MM.1S (cell line): ENCODE data around the gene MLIP.

Source experiments
- DNase-seq: peaks from one replicate; pipeline ENCODE4 v3.0.0-alpha.2; 2015
- H2AFZ ChIP-seq: fragments of 300-600 bp; sonication (generic); 2 replicates; pipeline ENCODE4 v1.6.0; 2016; ENCODE audit warnings: antibody characterized with exemption, low read length
- H3F3A ChIP-seq: fragments of 300-600 bp; sonication (generic); 2 replicates; pipeline ENCODE4 v1.6.1; 2016; ENCODE audit warnings: mild to moderate bottlenecking, antibody characterized with exemption, low read length, moderate library complexity, mixed read lengths; ENCODE audit not compliant: insufficient read depth
- H3K27ac ChIP-seq: fragments of 300-600 bp; sonication (generic); 2 replicates; pipeline ENCODE4 v1.5.1; 2016; ENCODE audit warnings: mild to moderate bottlenecking, low read length
- H3K27me3 ChIP-seq: fragments of 300-600 bp; sonication (generic); replicated peaks from 2 replicates; pipeline ENCODE4 v1.6.0; 2016; ENCODE audit warnings: low read length; ENCODE audit not compliant: insufficient read depth
- H3K36me3 ChIP-seq: fragments of 300-600 bp; sonication (generic); replicated peaks from 2 replicates; pipeline ENCODE4 v1.6.1; 2016; ENCODE audit warnings: mild to moderate bottlenecking, low read length, mixed read lengths; ENCODE audit not compliant: insufficient read depth
- H3K4me1 ChIP-seq: fragments of 300-600 bp; sonication (generic); 2 replicates; pipeline ENCODE4 v1.6.1; 2016; ENCODE audit warnings: low read length, mixed read lengths
- H3K4me2 ChIP-seq: fragments of 300-600 bp; sonication (generic); 2 replicates; pipeline ENCODE4 v1.6.0; 2016; ENCODE audit warnings: low read depth, low read length
- H3K4me3 ChIP-seq: fragments of 300-600 bp; sonication (generic); 2 replicates; pipeline ENCODE4 v1.5.1; 2016; ENCODE audit warnings: low read length, mixed read lengths
- H3K79me2 ChIP-seq: fragments of 300-600 bp; sonication (generic); 2 replicates; pipeline ENCODE4 v1.6.1; 2016; ENCODE audit warnings: mixed run types, low read length, mixed read lengths
- H3K9ac ChIP-seq: fragments of 300-600 bp; sonication (generic); 2 replicates; pipeline ENCODE4 v1.6.1; 2016; ENCODE audit warnings: low read length, mixed read lengths
- H3K9me2 ChIP-seq: fragments of 300-600 bp; sonication (generic); replicated peaks from 2 replicates; pipeline ENCODE4 v1.6.1; 2016; ENCODE audit warnings: mild to moderate bottlenecking, low read length, mixed read lengths; ENCODE audit not compliant: insufficient read depth
- H3K9me3 ChIP-seq: fragments of 300-600 bp; sonication (generic); replicated peaks from 2 replicates; pipeline ENCODE4 v1.6.1; 2016; ENCODE audit warnings: mild to moderate bottlenecking, low read length, mixed read lengths; ENCODE audit not compliant: insufficient read depth
- H4K20me1 ChIP-seq: fragments of 300-600 bp; sonication (generic); 2 replicates; pipeline ENCODE4 v1.6.1; 2016; ENCODE audit warnings: mild to moderate bottlenecking, low read length, moderate library complexity, mixed read lengths; ENCODE audit not compliant: insufficient read depth
- CTCF ChIP-seq: fragments of 300-600 bp; sonication (generic); IDR thresholded peaks from 2 replicates; pipeline ENCODE4 v1.5.1; 2016; ENCODE audit warnings: antibody characterized with exemption, low read length, mixed read lengths
- EZH2 ChIP-seq: fragments of 300-600 bp; sonication (generic); optimal IDR thresholded peaks from 2 replicates; pipeline ENCODE3; 2017; ENCODE audit warnings: low read depth, mild to moderate bottlenecking, antibody characterized with exemption, low read length, mixed read lengths
- EZH2phosphoT487 ChIP-seq: fragments of 300-600 bp; sonication (generic); IDR thresholded peaks from 2 replicates; pipeline ENCODE4 v1.6.1; 2018; ENCODE audit warnings: antibody characterized with exemption, low read length

Gene MLIP

GRCh38 chr6:54086439-54086838 lies 24.8 kb upstream of the MLIP start:
- Histone ChIP-seq H2AFZ (no peak overlapping the region), H3F3A (no peaks in the 10 kb centered on the region), H3K9ac (no peak overlapping the region), H4K20me1 (no peaks in the 10 kb centered on the region), H3K9me3 (no peaks in the 10 kb centered on the region), H3K9me2 (no peaks in the 10 kb centered on the region), H3K36me3 (no peaks in the 10 kb centered on the region), H3K79me2 (no peaks in the 10 kb centered on the region), H3K4me3 (no peak overlapping the region), H3K27ac (no peak overlapping the region), H3K4me2 (no peak overlapping the region), H3K27me3 (no peaks in the 10 kb centered on the region), H3K4me1 (no peaks in the 10 kb centered on the region)
- no peak for DNase-seq
- TF ChIP-seq EZH2phosphoT487 (no peak), CTCF (no peak), EZH2 (no peak)

GRCh38 chr6:54087721-54088120 lies 23.5 kb upstream of the MLIP start:
- no peak for TF ChIP-seq CTCF
- no peak for TF ChIP-seq EZH2phosphoT487

GRCh38 chr6:54093326-54093948 lies 17.8 kb upstream of the MLIP start:
- no peaks in the 10 kb centered on the region for H3K36me3 ChIP-seq
- no peak overlapping the region for H2AFZ ChIP-seq
- no peak overlapping the region for H3K27ac ChIP-seq
- no peaks in the 10 kb centered on the region for H3F3A ChIP-seq
- H3K27me3 ChIP-seq, result no peaks in the 10 kb centered on the region
- H3K4me2 ChIP-seq, result no peak overlapping the region
- H3K4me1 ChIP-seq, result no peaks in the 10 kb centered on the region
- no peak overlapping the region for H3K9ac ChIP-seq
- H3K9me2 ChIP-seq, result no peaks in the 10 kb centered on the region
- H3K9me3 ChIP-seq, result no peaks in the 10 kb centered on the region
- no peak for DNase-seq
- TF ChIP-seq CTCF (no peak), EZH2phosphoT487 (no peak)
- no peaks in the 10 kb centered on the region for H3K79me2 ChIP-seq
- H3K4me3 ChIP-seq, result no peak overlapping the region
- no peaks in the 10 kb centered on the region for H4K20me1 ChIP-seq

More at GRCh38 chr6:54087721-54088120, 23.5 kb upstream of the MLIP start:
- Histone ChIP-seq H3F3A (no peaks in the 10 kb centered on the region), H3K79me2 (no peaks in the 10 kb centered on the region), H3K4me2 (no peak overlapping the region), H3K27me3 (no peaks in the 10 kb centered on the region), H3K4me3 (no peak overlapping the region), H4K20me1 (no peaks in the 10 kb centered on the region), H3K9me3 (no peaks in the 10 kb centered on the region), H3K27ac (no peak overlapping the region), H2AFZ (no peak overlapping the region), H3K9ac (no peak overlapping the region), H3K9me2 (no peaks in the 10 kb centered on the region), H3K4me1 (no peaks in the 10 kb centered on the region), H3K36me3 (no peaks in the 10 kb centered on the region)
- DNase-seq, result no peak
